Activated CD4-positive, alpha-beta T cell treated with anti-CD3 and anti-CD28 coated beads, Interleukin-2, amount 50 U/mL, for 24 hours (primary cell): ENCODE measurements around the gene EXOC7.
"Not testable (repeated sequence)": the region's sequence is repeated elsewhere in the genome, so short reads cannot be mapped to it uniquely, and the experiment has no call there.

Experiments used
- DNase-seq, 2 donors: peaks; one replicate each; pipeline ENCODE4 v3.0.0-alpha.2; 2020; ENCODE audit warnings: low read depth in 1 of 2, low spot score in 1 of 2

Gene EXOC7

GRCh38 chr17:76046064-76046463 is 57.5 kb downstream of the EXOC7 start:
- no peak for DNase-seq

DNA sequence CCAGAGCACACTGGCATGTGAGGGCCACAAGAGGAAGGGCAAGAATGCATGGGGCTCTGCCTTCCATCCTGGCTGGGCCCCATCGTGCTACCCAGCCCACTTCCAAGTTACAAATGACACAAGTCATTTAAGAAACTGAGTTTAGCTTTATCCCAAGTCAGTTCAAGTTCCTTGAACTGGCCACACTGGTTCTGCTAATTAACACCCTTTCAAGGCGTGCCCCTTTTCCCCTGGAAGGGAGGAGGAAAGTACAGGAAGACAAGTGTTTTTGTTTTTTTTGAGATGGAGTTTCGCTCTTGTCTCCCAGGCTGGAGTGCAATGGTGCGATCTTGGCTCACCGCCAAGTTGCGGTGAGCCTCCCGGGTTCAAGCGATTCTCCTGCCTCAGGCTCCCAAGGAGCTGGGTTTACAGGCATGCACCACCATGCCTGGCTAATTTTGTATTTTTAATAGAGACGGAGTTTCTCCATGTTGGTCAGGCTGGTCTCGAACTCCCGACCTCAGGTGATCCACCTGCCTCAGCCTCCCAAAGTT is 59.0 kb downstream of the EXOC7 start:
- DNase-seq, result not testable (repeated sequence)

DNA sequence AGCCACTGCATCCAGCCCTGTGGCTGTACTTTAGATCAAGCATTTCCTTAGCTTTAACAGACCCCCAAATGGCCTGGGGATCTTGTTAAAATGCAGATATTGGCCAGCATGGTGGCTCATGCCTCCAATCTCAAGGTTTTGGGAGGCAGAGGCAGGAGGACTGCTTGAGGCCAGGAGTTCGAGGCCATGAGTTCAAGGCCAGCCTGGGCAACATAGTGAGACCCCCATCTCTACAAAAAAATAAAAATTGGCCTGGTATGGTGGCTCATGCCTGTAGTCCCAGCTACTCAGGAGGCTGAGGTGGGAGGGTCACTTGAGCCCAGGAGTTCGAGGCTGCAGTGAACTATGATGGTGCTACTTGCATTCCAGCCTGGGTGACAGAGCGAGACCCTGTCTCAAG is 60.7 kb downstream of the EXOC7 start:
- not testable (repeated sequence) for DNase-seq

- no peak for DNase-seq
Measured at GRCh38 chr17:76040376-76040775, 63.2 kb downstream of the EXOC7 start.

GRCh38 chr17:76039121-76039520 is 64.5 kb downstream of the EXOC7 start:
- no peak for DNase-seq

- DNase-seq, result no peak
Measured at GRCh38 chr17:76038050-76038449, 65.5 kb downstream of the EXOC7 start.

DNA sequence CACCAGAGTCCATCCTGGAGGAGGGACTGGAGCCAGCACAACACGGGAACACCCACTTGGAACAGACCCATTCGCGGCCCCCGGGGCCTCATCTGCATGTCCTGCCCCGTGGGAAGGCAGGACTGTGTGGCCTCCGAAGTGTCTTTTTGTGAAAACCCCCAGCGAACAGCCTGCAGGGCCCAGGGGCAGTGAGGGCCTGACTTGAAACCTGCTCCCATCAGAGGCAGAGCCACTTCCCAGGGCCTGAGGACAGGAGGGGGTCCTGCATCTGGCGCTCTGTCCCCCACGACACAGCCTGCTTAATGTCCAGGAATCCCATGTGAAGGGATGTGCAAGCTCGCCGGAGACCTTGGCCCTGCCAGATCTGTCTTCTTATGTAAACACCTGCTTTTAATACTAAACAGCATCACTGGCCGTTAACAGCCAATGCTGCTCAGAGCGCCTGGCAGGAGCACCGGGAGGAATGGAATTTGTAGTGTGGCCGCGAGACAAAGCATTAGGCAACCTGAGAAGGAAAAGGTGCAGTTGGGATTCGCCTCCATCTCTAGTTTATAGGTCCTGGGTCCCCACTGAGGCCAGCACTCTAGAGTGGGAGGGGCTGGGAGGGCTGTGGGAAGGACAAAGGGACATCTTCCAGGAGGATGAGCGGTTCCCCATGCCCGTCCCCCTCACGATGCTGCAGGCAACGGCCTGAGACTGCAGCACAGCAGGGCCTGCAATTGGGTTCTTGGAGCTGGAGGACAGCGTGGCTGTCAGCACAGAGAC is 66.9 kb downstream of the EXOC7 start:
- no peak for DNase-seq

GRCh38 chr17:76034428-76035350 is 68.9 kb downstream of the EXOC7 start:
- no peak for DNase-seq

GRCh38 chr17:76033139-76033538 is 70.4 kb downstream of the EXOC7 start:
- no peak for DNase-seq

GRCh38 chr17:76032780-76033108 is 70.8 kb downstream of the EXOC7 start:
- DNase-seq, result no peak

- no peak for DNase-seq
Measured at GRCh38 chr17:76032073-76032779, 71.4 kb downstream of the EXOC7 start.
